Ovary (tissue), 3 donors: ENCODE measurements around the gene ADGRG1.

Experiments
- CTCF ChIP-seq, 3 donors: fragments of 450-650 bp in 2 of 3; fragments of 200-600 bp in 1 of 3; IDR thresholded peaks; one replicate each; pipeline versions ENCODE4 v1.5.1 to v1.8.0; 2016 to 2022; ENCODE audit warnings: antibody characterized with exemption in 3 of 3, mild to moderate bottlenecking in 1 of 3
- EP300 ChIP-seq: sonication (generic); formaldehyde crosslinking; IDR thresholded peaks from one replicate; pipeline ENCODE4 v1.6.1; 2017; ENCODE audit warnings: antibody characterized with exemption
- POLR2A ChIP-seq: fragments of 450-650 bp; IDR thresholded peaks from one replicate; pipeline ENCODE4 v1.6.1; 2017; ENCODE audit warnings: antibody characterized with exemption, mild to moderate bottlenecking, moderate library complexity
- donor health status: DM: no; HTN: no; CAD: no.

DNA sequence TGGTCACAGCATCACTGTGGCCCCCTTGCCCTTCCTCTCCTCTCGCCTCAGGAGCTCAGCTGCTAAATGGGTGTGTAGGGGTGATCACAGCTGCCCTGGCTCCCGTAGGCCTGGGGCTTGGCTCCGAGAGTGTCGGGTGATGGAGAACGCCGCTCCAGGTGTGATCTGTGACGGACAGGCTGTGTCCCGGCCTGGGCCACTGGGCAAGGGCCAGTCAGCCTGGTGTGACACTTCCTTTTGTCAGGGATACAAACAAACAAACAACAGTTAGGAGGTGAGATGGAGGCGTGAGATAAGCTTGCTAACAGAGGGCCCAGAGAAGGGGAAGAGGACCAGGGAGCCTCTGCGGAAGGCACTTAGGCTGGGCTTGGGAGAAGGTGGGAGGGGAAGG, 2.0 kb downstream of the ADGRG1 start:
- TF ChIP-seq CTCF (IDR thresholded peaks at IDR 0.05) = no peak
- no peak for TF ChIP-seq POLR2A
- TF ChIP-seq EP300 = no peak
